ENCODE data around the gene NCOA3. TPM values are rescaled to one million over a fixed set of nuclear protein-coding genes. Genes with fewer than 3 reads are reported as not detected.

Gene NCOA3
- total RNA-seq, 2 experiments from 2014 or later: 66.2 to 73.7 TPM

GRCh38 chr20:47682028-47682783, 180.5 kb downstream of the NCOA3 start:
- H3K4me1 Mint-ChIP-seq (ENCODE audit: low read depth): no peaks in the 10 kb centered on the region
- H3K9me3 Mint-ChIP-seq: no peaks in the 10 kb centered on the region
- POLR2A ChIA-PET: no interaction called here
- intact Hi-C loops (cut with micrococcal nuclease): loop anchor here (10.0 kb wide), 1 partner anchor 443 kb away; no protein-coding TSS in a partner anchor
- no peaks in the 10 kb centered on the region for H3K27me3 Mint-ChIP-seq
- H3K27ac Mint-ChIP-seq: no peak overlapping the region
- H3K4me3 Mint-ChIP-seq: no peak overlapping the region
- DNase-seq (no peak), ATAC-seq (no peak)
- no peaks in the 10 kb centered on the region for H3K36me3 Mint-ChIP-seq (ENCODE audit: low read depth)
- CTCF ChIA-PET: no interaction called here
- TF ChIP-seq CTCF (IDR thresholded peaks at IDR 0.05): no peak

- TF ChIP-seq CTCF (IDR thresholded peaks at IDR 0.05): no peak
- H3K27me3 Mint-ChIP-seq: no peaks in the 10 kb centered on the region
- ChIA-PET CTCF (no interaction called here), POLR2A (no interaction called here)
- no peak for DNase-seq
- no peaks in the 10 kb centered on the region for H3K4me1 Mint-ChIP-seq (ENCODE audit: low read depth)
- H3K27ac Mint-ChIP-seq: no peak overlapping the region
- intact Hi-C loops (cut with micrococcal nuclease): loop anchor here (10.0 kb wide), 1 partner anchor 442 kb away; no protein-coding TSS in a partner anchor
- H3K9me3 Mint-ChIP-seq: no peaks in the 10 kb centered on the region
- no peak for ATAC-seq
- no peak overlapping the region for H3K4me3 Mint-ChIP-seq
- no peaks in the 10 kb centered on the region for H3K36me3 Mint-ChIP-seq (ENCODE audit: low read depth)
Measured at GRCh38 chr20:47682916-47683315, 181.2 kb downstream of the NCOA3 start.

- Mint-ChIP-seq H3K27me3 (no peaks in the 10 kb centered on the region), H3K4me1 (ENCODE audit: low read depth) (no peaks in the 10 kb centered on the region), H3K4me3 (no peak overlapping the region), H3K9me3 (no peaks in the 10 kb centered on the region), H3K27ac (no peak overlapping the region), H3K36me3 (ENCODE audit: low read depth) (no peaks in the 10 kb centered on the region)
- DNase-seq: no peak
- TF ChIP-seq CTCF (IDR thresholded peaks at IDR 0.05): no peak
- POLR2A ChIA-PET: no interaction called here
- intact Hi-C loops (cut with micrococcal nuclease): loop anchor here (10.0 kb wide), 1 partner anchor 440 kb away; no protein-coding TSS in a partner anchor
- CTCF ChIA-PET: no interaction called here
- ATAC-seq: no peak
Measured at GRCh38 chr20:47684306-47685080, 182.8 kb downstream of the NCOA3 start.

- TF ChIP-seq CTCF (IDR thresholded peaks at IDR 0.05): no peak
- intact Hi-C loops (cut with micrococcal nuclease): loop anchor here (10.0 kb wide), 1 partner anchor 438 kb away; no protein-coding TSS in a partner anchor
- no peak overlapping the region for H3K4me3 Mint-ChIP-seq
- no peak for DNase-seq
- H3K36me3 Mint-ChIP-seq (ENCODE audit: low read depth): no peaks in the 10 kb centered on the region
- CTCF ChIA-PET: no interaction called here
- POLR2A ChIA-PET: interaction anchor here (0.6 kb wide), 1 partner anchor 67 kb away, joined by 3 read pairs; no protein-coding TSS in a partner anchor
- H3K27ac Mint-ChIP-seq: no peak overlapping the region
- peaks cover 9% of the 10 kb centered on the region for H3K9me3 Mint-ChIP-seq
- no peak for ATAC-seq
- H3K4me1 Mint-ChIP-seq (ENCODE audit: low read depth): no peaks in the 10 kb centered on the region
- no peaks in the 10 kb centered on the region for H3K27me3 Mint-ChIP-seq
Measured at GRCh38 chr20:47686545-47686944, 184.9 kb downstream of the NCOA3 start.

All from activated CD8-positive, alpha-beta T cell treated with anti-CD3 and anti-CD28 coated beads for 36 hours (primary cell).